ENCODE data around the gene ZNF430. TPM values are rescaled to one million over a fixed set of nuclear protein-coding genes. Genes with fewer than 3 reads are reported as not detected.

Gene ZNF430
- total RNA-seq (2022; extraction: Qiagen RNA extraction), result 1.6 to 2.6 TPM (median 1.8 TPM) in 5 replicates

GRCh38 chr19:21020298-21021227, at the start of gene ZNF430:
Gene ZNF430 (plus strand): TSS chr19:21020657. CDS start chr19:21020801, 144 bp downstream.

GRCh38 chr19:21082011-21082975, 61.8 kb downstream of the ZNF430 start, which contains the start of gene ZNF714:
Gene ZNF714 (plus strand): TSS chr19:21082203. CDS start chr19:21098269, 16,066 bp downstream.

Other genes with a start within 250 kb of the ZNF430 start
- not detected in 5 replicates for gene ZNF66, start 244.4 kb upstream of the ZNF430 start, total RNA-seq (2022; extraction: Qiagen RNA extraction)
- 0.19 to 0.32 TPM (median 0.26 TPM) in 4 of 5 replicates, not detected in the other for gene ZNF85, start 97.4 kb upstream of the ZNF430 start, total RNA-seq (2022; extraction: Qiagen RNA extraction)
- 2.1 to 3.7 TPM (median 2.2 TPM) in 5 replicates for gene ZNF714, start 61.5 kb downstream of the ZNF430 start, total RNA-seq (2022; extraction: Qiagen RNA extraction)
- 2.6 to 4.5 TPM (median 3.4 TPM) in 5 replicates for gene ZNF431, start 121.4 kb downstream of the ZNF430 start, total RNA-seq (2022; extraction: Qiagen RNA extraction)

Measured in A549 treated with Mapracorat at 1 μM for 4 hours (cell line).